Amniotic epithelial cell (primary cell): ENCODE measurements around the gene DLG3.
"Not testable (repeated sequence)": the region's sequence is repeated elsewhere in the genome, so short reads cannot be mapped to it uniquely, and the experiment has no call there.

ENCODE experiments used
- DNase-seq: peaks from one replicate; pipeline ENCODE4 v3.0.0-alpha.2; 2010; ENCODE audit warnings: low read depth

Gene DLG3

GRCh38 chrX:70476934-70477733 lies 32.5 kb downstream of the DLG3 start:
- peak; percentile 77 for DNase-seq

- DNase-seq, result no peak
These were observed 33.1 kb downstream of the DLG3 start for GRCh38 chrX:70477734-70478075.

GRCh38 chrX:70478526-70479245 lies 34.1 kb downstream of the DLG3 start:
- peak; percentile 27 for DNase-seq

- DNase-seq, result peak; percentile 83
These were observed 34.7 kb downstream of the DLG3 start for GRCh38 chrX:70479247-70479921.

- peak; percentile 36 for DNase-seq
These were observed 35.5 kb downstream of the DLG3 start for GRCh38 chrX:70479922-70480659.

- peak; percentile 52 for DNase-seq
These were observed 36.0 kb downstream of the DLG3 start for GRCh38 chrX:70480660-70481018.

GRCh38 chrX:70481471-70482270 lies 37.0 kb downstream of the DLG3 start:
- DNase-seq, result peak; percentile 93

GRCh38 chrX:70482300-70482699 lies 37.7 kb downstream of the DLG3 start:
- no peak for DNase-seq

- DNase-seq, result no peak
These were observed 40.8 kb downstream of the DLG3 start for GRCh38 chrX:70485466-70485865.

GRCh38 chrX:70488856-70489255 lies 44.2 kb downstream of the DLG3 start:
- DNase-seq, result no peak

GRCh38 chrX:70494441-70494840 lies 49.8 kb downstream of the DLG3 start:
- no peak for DNase-seq

- DNase-seq, result no peak
These were observed 51.9 kb downstream of the DLG3 start for GRCh38 chrX:70496491-70496890.

GRCh38 chrX:70497026-70497425 lies 52.4 kb downstream of the DLG3 start:
- DNase-seq, result no peak

- no peak for DNase-seq
These were observed 53.5 kb downstream of the DLG3 start for GRCh38 chrX:70498129-70498528.

- DNase-seq, result no peak
These were observed 56.2 kb downstream of the DLG3 start for GRCh38 chrX:70500826-70501225.

GRCh38 chrX:70504772-70505450 lies 60.3 kb downstream of the DLG3 start:
- no peak for DNase-seq

GRCh38 chrX:70505451-70505841 lies 60.8 kb downstream of the DLG3 start:
- no peak for DNase-seq

- no peak for DNase-seq
These were observed 63.8 kb downstream of the DLG3 start for GRCh38 chrX:70508296-70508911.

- DNase-seq, result no peak
These were observed 64.4 kb downstream of the DLG3 start for GRCh38 chrX:70509078-70509477.

- DNase-seq, result not testable (repeated sequence)
These were observed 70.6 kb downstream of the DLG3 start for GRCh38 chrX:70515270-70515669.
